ENCODE measurements around the gene IQGAP2.
A peak's percentile ranks its signal among the peaks of the same experiment; 100 is the strongest.

IQGAP2 gene

DNA sequence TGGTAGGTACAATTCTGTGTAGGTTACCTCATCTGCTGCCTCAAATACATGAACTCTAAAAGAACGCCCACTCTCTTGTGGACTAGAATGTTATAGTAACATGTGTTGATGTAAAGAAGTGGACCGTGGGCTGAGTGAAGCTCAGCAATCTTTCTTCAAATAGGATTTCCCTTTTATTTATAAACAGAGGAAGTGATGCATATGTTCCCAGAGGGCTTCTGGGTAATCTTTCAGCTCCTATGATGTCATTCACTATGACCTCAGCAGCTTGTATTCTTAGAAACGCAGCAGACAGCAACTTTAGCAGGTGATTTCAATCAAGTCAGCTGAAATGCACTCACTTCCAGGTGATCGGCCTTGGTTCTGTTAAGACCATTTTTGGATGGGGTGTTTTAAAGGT, 205.7 kb downstream of the IQGAP2 start:
- in situ Hi-C loops (cut with MboI; ENCODE audit: low pct_unique_long_range_greater_than_20kb, low sequenced_read_pairs) = no loop called here
- peak; percentile 30 for DNase-seq

DNA sequence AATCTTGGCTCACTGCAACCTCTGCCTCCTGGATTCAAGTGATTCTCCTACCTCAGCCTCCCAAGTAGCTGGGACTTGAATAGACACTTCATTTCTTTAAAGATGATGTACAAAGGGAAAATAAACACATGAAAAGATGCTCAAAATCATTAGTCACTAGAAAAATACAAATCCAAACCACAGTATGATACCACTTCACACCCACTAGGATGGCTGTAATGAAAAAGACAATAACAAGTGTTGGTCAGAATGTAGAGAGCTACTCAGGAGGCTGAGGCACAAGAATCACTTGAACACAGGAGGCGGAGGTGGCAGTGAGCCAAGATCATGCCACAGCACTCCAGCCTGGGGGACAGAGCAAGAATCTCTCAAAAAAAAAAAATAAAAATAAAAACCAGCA, 207.1 kb downstream of the IQGAP2 start:
- in situ Hi-C loops (cut with MboI; ENCODE audit: low pct_unique_long_range_greater_than_20kb, low sequenced_read_pairs) = no loop called here

GRCh38 chr5:76612942-76613341, 209.9 kb downstream of the IQGAP2 start:
- no peak for DNase-seq
- in situ Hi-C loops (cut with MboI; ENCODE audit: low pct_unique_long_range_greater_than_20kb, low sequenced_read_pairs) = no loop called here

More for the DNA sequence above, 207.1 kb downstream of the IQGAP2 start:
- DNase-seq = no peak

GRCh38 chr5:76615759-76616158, 212.7 kb downstream of the IQGAP2 start:
- DNase-seq = no peak
- in situ Hi-C loops (cut with MboI; ENCODE audit: low pct_unique_long_range_greater_than_20kb, low sequenced_read_pairs) = no loop called here

DNA sequence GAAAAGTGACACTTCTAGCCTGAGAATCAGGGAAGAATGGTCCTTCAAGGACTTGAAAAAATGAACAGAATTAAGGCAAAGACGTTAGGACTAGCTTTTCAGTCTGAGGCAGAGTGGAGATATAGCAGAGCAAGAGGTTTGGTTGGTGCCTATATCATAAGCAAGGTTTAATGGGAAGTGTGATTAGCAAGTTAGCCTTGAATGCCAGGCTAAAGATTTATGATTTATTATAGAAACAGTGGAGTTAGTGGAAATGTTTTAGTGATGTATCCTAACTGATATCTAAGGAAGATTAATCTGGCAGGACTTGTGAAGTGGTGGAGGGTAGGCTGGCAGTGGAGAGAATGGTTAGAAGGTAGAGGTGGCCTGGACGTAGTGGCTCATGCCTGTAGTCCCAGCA, 213.1 kb downstream of the IQGAP2 start:
- DNase-seq = no peak
- in situ Hi-C loops (cut with MboI; ENCODE audit: low pct_unique_long_range_greater_than_20kb, low sequenced_read_pairs) = no loop called here

DNA sequence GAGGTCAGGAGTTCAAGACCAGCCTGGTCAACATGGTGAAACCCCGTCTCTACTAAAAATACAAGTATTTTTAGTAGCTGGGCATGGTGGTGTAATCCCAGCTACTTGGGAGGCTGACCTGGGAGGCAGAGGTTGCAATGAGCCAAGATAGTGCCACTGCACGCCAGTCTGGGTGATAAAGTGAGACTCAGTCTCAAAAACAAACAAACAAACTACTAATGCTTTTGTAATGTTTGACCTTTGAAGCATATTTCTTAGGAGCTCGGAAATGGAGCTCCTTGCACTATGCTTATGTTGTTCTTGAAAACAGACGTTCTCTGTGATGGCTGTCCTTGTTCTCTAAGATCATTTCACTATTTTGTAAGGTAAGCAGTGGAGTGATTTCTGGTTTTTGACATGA, 214.1 kb downstream of the IQGAP2 start:
- DNase-seq = no peak
- in situ Hi-C loops (cut with MboI; ENCODE audit: low pct_unique_long_range_greater_than_20kb, low sequenced_read_pairs) = no loop called here

DNA sequence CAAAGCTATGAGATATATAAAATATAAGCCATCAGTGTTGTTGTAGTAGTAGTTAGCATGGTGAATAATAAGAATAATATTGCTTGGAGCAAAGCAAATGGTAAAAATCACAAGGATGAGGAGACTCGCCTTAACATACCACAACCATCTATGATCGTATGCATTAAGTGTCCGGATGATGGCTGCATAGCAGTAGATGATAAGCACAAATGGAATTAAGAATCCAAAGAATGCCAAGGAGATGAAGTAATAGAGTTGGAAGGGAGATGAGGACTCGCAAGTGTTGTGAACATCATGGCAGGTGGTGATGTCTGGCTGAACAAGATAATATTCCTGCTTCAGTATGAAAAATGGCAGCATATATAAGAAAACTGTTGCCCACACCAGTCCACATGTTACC, 214.6 kb downstream of the IQGAP2 start:
- DNase-seq = no peak
- in situ Hi-C loops (cut with MboI; ENCODE audit: low pct_unique_long_range_greater_than_20kb, low sequenced_read_pairs) = no loop called here

DNA sequence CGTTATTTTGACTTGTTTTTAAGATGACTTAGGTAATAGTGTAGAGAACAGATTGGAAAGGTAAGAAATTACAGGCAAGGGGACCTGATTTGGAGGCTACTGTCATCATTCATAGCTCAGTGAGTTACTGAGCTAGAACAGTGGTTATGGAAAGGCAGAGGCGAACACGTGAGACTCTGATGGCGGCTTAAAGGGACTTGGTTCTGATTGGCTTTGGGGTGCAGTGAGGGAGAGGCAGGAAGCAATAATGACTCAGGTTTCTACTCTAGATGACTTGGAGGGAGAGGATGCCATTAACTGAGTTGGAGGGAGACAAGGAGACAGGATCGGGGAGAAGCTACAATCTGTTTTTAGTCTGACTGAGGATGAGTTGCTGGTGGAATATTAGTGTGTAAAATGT, 217.1 kb downstream of the IQGAP2 start:
- in situ Hi-C loops (cut with MboI; ENCODE audit: low pct_unique_long_range_greater_than_20kb, low sequenced_read_pairs) = no loop called here
- DNase-seq = no peak

- in situ Hi-C loops (cut with MboI; ENCODE audit: low pct_unique_long_range_greater_than_20kb, low sequenced_read_pairs) = no loop called here
- DNase-seq = no peak
Measured at GRCh38 chr5:76622076-76622475, 219.0 kb downstream of the IQGAP2 start.

GRCh38 chr5:76622973-76623596, 220.0 kb downstream of the IQGAP2 start, which contains the start of gene F2RL2:
Gene F2RL2, minus strand, starts transcription at chr5:76623403. Its CDS starts 173 bp downstream, at chr5:76623230.
- no peak for DNase-seq
- in situ Hi-C loops (cut with MboI; ENCODE audit: low pct_unique_long_range_greater_than_20kb, low sequenced_read_pairs) = no loop called here

DNA sequence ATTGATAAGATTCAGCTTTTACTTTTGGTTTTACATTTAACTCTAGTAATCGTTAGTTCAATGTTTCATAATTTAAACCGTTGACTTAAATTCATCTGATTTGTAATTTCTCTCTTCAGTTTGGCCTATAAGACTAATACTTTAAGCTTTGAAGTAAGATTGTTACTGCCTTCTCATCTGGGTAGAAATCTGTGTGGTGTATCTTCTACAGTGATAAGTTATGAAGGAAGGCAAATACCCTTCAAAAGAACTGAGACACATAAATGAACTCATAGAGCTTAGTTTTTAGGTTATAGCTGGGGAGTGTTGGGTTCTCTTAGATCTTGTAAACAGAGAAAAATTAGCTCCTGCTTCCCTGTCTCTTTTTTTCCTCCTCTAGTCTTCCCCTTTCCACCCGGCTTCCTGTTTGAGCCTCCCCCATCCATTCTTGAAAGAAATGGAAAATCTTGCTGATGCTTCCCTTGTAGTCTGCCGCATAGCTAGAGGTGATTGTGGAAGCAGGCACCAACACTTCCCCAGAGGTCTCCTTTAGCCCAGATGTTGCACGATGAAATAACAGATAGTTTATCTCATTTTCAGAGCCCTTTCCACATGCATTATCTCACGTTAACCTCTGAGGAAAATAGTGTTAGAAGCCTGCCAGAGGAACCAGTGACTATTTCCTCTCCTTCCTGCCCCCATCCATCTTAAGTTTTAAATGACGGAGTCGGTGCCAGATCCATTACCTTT, 222.2 kb downstream of the IQGAP2 start:
- no peak for DNase-seq

GRCh38 chr5:76626738-76627137, 223.7 kb downstream of the IQGAP2 start:
- in situ Hi-C loops (cut with MboI; ENCODE audit: low pct_unique_long_range_greater_than_20kb, low sequenced_read_pairs) = no loop called here

More for the DNA sequence above, 222.2 kb downstream of the IQGAP2 start:
- in situ Hi-C loops (cut with MboI; ENCODE audit: low pct_unique_long_range_greater_than_20kb, low sequenced_read_pairs) = no loop called here

GRCh38 chr5:76634661-76635060, 231.6 kb downstream of the IQGAP2 start:
- DNase-seq = no peak
- in situ Hi-C loops (cut with MboI; ENCODE audit: low pct_unique_long_range_greater_than_20kb, low sequenced_read_pairs) = no loop called here

More at GRCh38 chr5:76626738-76627137, 223.7 kb downstream of the IQGAP2 start:
- peak; percentile 77 for DNase-seq

DNA sequence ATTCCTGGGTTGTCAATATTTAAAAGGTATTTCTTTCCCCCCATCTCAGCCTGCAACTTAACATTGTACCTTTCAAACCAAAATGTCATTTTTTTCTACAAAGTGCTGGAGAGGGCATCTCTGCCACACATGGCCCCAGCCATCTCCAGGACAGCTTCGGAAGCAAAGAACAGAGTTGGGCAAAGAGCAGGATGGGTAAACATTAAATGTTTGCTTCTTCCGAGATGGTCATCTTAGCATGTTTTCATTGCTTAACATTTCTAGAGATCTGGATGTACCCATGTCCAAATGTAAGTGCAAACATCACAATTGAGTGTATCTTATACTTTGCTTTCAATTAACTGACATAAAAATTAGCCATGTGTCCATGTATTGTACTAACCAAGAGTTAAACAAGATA, 234.4 kb downstream of the IQGAP2 start:
- no peak for DNase-seq
- in situ Hi-C loops (cut with MboI; ENCODE audit: low pct_unique_long_range_greater_than_20kb, low sequenced_read_pairs) = no loop called here

- no peak for DNase-seq
- in situ Hi-C loops (cut with MboI; ENCODE audit: low pct_unique_long_range_greater_than_20kb, low sequenced_read_pairs) = no loop called here
Measured at GRCh38 chr5:76638479-76638878, 235.4 kb downstream of the IQGAP2 start.

DNA sequence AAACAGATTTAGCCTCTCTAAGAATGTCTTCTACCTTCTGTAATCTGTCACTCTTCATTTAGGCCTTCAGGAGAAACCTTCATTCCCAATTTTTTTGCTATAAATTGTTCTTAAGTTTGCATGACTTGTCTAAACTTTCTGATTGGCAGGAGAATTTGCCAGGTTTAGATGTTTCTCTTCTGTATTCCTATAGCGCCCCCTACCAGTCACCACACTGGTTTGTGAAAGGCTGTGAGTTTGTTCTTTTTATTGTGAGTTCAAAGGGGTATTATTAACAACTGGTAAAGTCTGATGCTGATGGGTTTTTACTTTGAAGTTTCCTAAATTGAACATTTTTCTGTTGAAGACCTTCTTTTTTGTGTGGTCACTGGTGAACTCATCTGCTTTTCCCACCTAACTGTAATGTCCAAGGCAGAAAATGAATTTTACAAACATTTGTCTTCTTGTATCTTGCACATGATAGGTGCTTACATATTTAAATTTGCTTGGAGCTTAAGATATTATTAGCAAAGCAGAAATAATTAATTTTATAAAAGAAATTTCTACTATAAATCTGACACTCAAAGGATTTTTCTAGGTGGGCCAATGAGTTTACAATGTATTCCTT, 238.5 kb downstream of the IQGAP2 start:
- in situ Hi-C loops (cut with MboI; ENCODE audit: low pct_unique_long_range_greater_than_20kb, low sequenced_read_pairs) = no loop called here
- DNase-seq = peak; percentile 80

DNA sequence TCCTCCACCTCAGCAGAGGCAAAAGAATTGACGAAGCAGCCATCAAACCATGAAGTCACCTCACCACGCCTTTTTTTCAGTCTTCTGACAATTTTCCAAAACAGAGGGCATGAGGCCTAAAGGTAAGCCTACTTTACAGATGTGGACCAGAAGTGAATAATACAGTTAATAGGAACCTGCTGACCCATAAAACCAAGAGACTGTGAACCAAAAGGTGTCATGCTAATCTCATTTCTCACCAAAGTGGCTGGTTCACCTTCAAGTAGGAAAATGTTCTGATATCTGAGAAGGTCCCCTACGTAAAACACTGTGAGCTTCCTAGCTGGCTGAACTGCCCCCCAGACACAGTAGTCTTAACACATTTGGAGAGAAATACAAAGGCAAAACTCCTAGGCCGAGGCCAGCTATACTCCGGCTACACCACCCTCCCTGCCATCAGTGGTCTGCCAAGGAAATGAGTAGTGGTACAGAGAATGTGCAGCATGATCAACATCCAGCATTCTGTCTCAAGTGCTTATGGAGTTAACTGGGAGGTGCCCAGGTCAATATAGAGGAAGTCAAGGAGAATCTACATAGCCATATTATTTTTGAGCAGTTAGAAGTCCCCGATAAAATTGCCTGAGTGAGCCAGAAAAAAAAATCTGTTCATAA, 239.4 kb downstream of the IQGAP2 start:
- no peak for DNase-seq
- in situ Hi-C loops (cut with MboI; ENCODE audit: low pct_unique_long_range_greater_than_20kb, low sequenced_read_pairs) = no loop called here

GRCh38 chr5:76643371-76643770, 240.3 kb downstream of the IQGAP2 start:
- in situ Hi-C loops (cut with MboI; ENCODE audit: low pct_unique_long_range_greater_than_20kb, low sequenced_read_pairs) = no loop called here

GRCh38 chr5:76649140-76649539, 246.1 kb downstream of the IQGAP2 start:
- in situ Hi-C loops (cut with MboI; ENCODE audit: low pct_unique_long_range_greater_than_20kb, low sequenced_read_pairs) = no loop called here
- DNase-seq = no peak

More at GRCh38 chr5:76643371-76643770, 240.3 kb downstream of the IQGAP2 start:
- no peak for DNase-seq

All from KBM-7 (cell line).